Adrenal gland (tissue), 5 donors: ENCODE data around the gene DDX51.

Experiments
- CTCF ChIP-seq, 6 experiments: fragments of 450-650 bp in 4 of 6; fragments of 200-600 bp in 2 of 6; sonication (generic) in 1 of 6; IDR thresholded peaks; 1 replicate in 5 of 6; 2 replicates in 1 of 6; pipeline versions ENCODE4 v1.5.1 to v1.8.0; 2016 to 2021; ENCODE audit warnings: antibody characterized with exemption in 6 of 6, mild to moderate bottlenecking in 2 of 6, moderate library complexity in 1 of 6
- POLR2A ChIP-seq, 2 donors: fragments of 450-650 bp; IDR thresholded peaks; one replicate each; pipeline ENCODE4 v1.6.1; 2017; ENCODE audit warnings: antibody characterized with exemption in 2 of 2, mild to moderate bottlenecking in 2 of 2, moderate library complexity in 1 of 2
- donor health status: DM: no; HTN: no; CAD: no.

- TF ChIP-seq CTCF (IDR thresholded peaks at IDR 0.05) (no peak), POLR2A (IDR thresholded peaks at IDR 0.05) (no peak)
These were observed 43.7 kb upstream of the DDX51 start for GRCh38 chr12:132187646-132188450.
